ENCODE data around the gene HOXC11. TPM values are rescaled to one million over a fixed set of nuclear protein-coding genes. Genes with fewer than 3 reads are reported as not detected.

The HOXC11 gene
- total and polyA plus RNA-seq, 10 of the 15 experiments (the other 5 are each of a cell fraction or from before 2014, with no cell fraction given): not detected

DNA sequence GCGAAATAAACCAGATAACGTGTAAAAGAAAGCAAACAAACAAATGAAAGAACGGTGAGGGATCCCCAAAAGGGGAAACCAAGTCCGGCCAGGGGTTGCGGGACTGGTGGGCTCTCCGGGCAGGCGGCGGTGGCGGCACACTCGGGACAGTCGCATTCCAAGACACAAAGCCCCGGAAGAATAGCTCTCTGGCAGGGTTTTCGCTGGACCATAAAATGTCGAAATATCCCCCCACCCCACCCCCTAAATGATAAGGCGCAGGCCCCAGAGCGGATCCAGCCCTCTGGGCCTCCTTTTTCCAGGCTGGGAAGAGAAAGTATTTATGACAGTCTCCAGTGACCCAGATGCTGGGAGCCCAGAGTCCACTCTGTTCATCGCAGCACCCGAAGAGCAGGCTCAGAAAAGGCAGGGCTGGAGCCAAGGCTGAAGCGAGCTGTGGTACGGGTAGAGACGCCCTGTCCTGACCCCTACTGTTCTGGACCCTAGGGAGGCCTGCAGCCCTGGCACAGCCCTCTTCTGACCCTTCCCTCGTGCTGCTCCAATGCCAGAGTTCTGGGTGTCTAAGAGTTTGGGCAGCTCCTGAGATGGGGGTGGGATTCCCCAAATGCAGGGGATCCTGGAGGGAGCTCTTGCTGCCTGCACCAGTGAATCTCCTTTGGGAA lies 33.8 kb downstream of the HOXC11 start:
- 10% methylated on average over 22 of the region's 22 CpGs for WGBS (ENCODE audit: insufficient coverage, insufficient replicate concordance, low lambda C conversion rate, missing lambda C conversion rate)
- in situ Hi-C loops (cut with MboI) (no loop called here), intact Hi-C loops (cut with micrococcal nuclease; ENCODE audit: unreplicated experiment) (loop anchor here (1.0 to 10.0 kb wide), 6 partner anchors 15 to 368 kb away; no protein-coding TSS in a partner anchor)
- Histone ChIP-seq H3K36me3 (ENCODE audit: control insufficient read depth in 2 of 2, insufficient read depth in 2 of 2, low read length in 1 of 2) (no peaks in the 10 kb centered on the region), H3K27ac (ENCODE audit: control insufficient read depth, insufficient read depth) (no peak overlapping the region), H4K20me1 (ENCODE audit: control insufficient read depth, insufficient read depth) (no peaks in the 10 kb centered on the region), H2AFZ (ENCODE audit: control insufficient read depth, low read depth, low read length) (no peak overlapping the region), H3K9me3 (replicated peaks; ENCODE audit: control insufficient read depth, insufficient read depth, low read length) (no peaks in the 10 kb centered on the region), H3K4me3 (no peak overlapping the region), H3K4me2 (ENCODE audit: control insufficient read depth, insufficient read depth) (peak overlapping the region; percentile 94), H3K4me1 (ENCODE audit: control insufficient read depth, insufficient read depth, low read length) (peaks cover 6% of the 10 kb centered on the region), H3K27me3 (replicated peaks in 1 of 2; ENCODE audit: control insufficient read depth in 2 of 2, insufficient read depth in 2 of 2, low read length in 1 of 2) (peaks cover 32 to 35% of the 10 kb centered on the region in 2 experiments), H3K9ac (ENCODE audit: control insufficient read depth, insufficient read depth, low read length) (no peak overlapping the region), H3K79me2 (ENCODE audit: control insufficient read depth, insufficient read depth, low read length) (no peaks in the 10 kb centered on the region)
- POLR2A ChIA-PET: interaction anchor here (1.6 to 2.4 kb wide), 2 partner anchors 11 to 18 kb away, joined by 3 to 9 read pairs; no protein-coding TSS in a partner anchor
- TF ChIP-seq IKZF2 (IDR thresholded peaks at IDR 0.05) (0 out of 4 replicates have a peak, but pooled peaks of 1 of the 2 experiments have one; percentile 13), SRF (IDR thresholded peaks at IDR 0.05; ENCODE audit: low read depth in 2 of 2, low read length in 2 of 2) (no peak), MTA2 (IDR thresholded peaks at IDR 0.05; ENCODE audit: low read depth) (0 out of 2 replicates have a peak, but pooled peaks have one; percentile 26)
- DNase-seq (ENCODE audit: low read depth, low spot score): no peak
- SMC1A ChIA-PET (ENCODE audit: uncharacterized antibody, unreplicated experiment): interaction anchor here (0.6 to 3.4 kb wide), 14 partner anchors 11 to 210 kb away, joined by 3 to 37 read pairs (median 6); partner anchors contain the start of genes HOXC4, HOXC5 and SMUG1
- FAIRE-seq: no peak
- BruUV-seq (replicated peaks): no TSS peak
- RAD21 ChIA-PET (ENCODE audit: unreplicated experiment): interaction anchor here (0.6 to 4.5 kb wide), 15 partner anchors 11 to 619 kb away, joined by 3 to 38 read pairs (median 12); partner anchors contain the start of genes HOXC5, HOXC6 and SMUG1
- ATAC-seq: peak; percentile 22
- CTCF ChIA-PET: interaction anchor here (0.6 to 6.1 kb wide), 18 partner anchors 9 to 607 kb away, joined by 3 to 105 read pairs (median 15); partner anchors contain the start of genes HOXC10, HOXC5, HOXC6 and SMUG1

DNA sequence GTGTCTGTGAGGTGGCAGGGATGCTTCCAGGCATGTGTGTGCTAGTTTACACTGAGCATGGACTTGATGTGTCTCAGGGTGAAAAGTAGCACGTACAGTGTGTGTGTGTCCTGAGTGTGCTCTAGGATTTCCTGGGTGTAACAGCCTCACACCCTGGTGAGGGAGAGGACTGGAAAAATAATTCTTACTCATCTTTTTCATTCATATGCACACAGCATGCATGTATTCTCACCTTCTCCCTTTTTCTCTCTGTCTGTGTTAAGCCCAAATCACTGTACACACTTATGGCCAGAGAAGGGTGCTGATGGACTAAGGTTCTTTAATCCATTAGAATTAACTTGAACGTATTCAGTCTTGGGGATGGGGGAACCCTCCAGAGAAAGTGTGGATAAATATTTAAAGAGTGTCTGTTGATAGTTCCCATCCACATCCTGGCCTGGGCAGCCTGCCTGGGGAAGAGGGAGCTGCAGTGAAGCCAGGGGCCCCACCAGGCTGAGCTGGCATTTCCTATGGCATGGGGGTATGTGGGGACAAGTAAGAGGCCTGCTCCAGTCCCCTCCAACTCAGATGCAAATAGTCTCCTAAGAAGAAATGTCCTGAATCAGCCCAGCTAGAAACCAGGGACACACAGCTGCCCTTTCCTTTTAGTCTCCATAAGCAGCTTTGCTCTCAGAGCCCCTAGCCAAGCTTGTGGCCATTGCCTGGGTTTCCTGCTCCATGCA lies 34.8 kb downstream of the HOXC11 start:
- FAIRE-seq (no peak), ATAC-seq (no peak), DNase-seq (ENCODE audit: low read depth, low spot score) (no peak)
- Histone ChIP-seq H3K4me2 (ENCODE audit: control insufficient read depth, insufficient read depth) (no peak overlapping the region), H3K9ac (ENCODE audit: control insufficient read depth, insufficient read depth, low read length) (no peak overlapping the region), H3K27me3 (replicated peaks in 1 of 2; ENCODE audit: control insufficient read depth in 2 of 2, insufficient read depth in 2 of 2, low read length in 1 of 2) (peaks cover 32% of the 10 kb centered on the region in 2 experiments), H3K9me3 (replicated peaks; ENCODE audit: control insufficient read depth, insufficient read depth, low read length) (no peaks in the 10 kb centered on the region), H3K36me3 (ENCODE audit: control insufficient read depth in 2 of 2, insufficient read depth in 2 of 2, low read length in 1 of 2) (no peaks in the 10 kb centered on the region), H3K27ac (ENCODE audit: control insufficient read depth, insufficient read depth) (no peak overlapping the region), H3K4me1 (ENCODE audit: control insufficient read depth, insufficient read depth, low read length) (peaks cover 6% of the 10 kb centered on the region), H2AFZ (ENCODE audit: control insufficient read depth, low read depth, low read length) (no peak overlapping the region), H3K4me3 (no peak overlapping the region), H4K20me1 (ENCODE audit: control insufficient read depth, insufficient read depth) (no peaks in the 10 kb centered on the region), H3K79me2 (ENCODE audit: control insufficient read depth, insufficient read depth, low read length) (no peaks in the 10 kb centered on the region)
- ChIA-PET CTCF (interaction anchor here (1.1 to 6.1 kb wide), 11 partner anchors 9 to 208 kb away, joined by 3 to 105 read pairs (median 19); partner anchors contain the start of genes HOXC5, HOXC6 and SMUG1), RAD21 (ENCODE audit: unreplicated experiment) (interaction anchor here (1.1 to 4.5 kb wide), 10 partner anchors 10 to 199 kb away, joined by 3 to 38 read pairs (median 5); partner anchors contain the start of genes HOXC10, HOXC5 and HOXC6), SMC1A (ENCODE audit: uncharacterized antibody, unreplicated experiment) (interaction anchor here (0.8 to 3.4 kb wide), 10 partner anchors 8 to 194 kb away, joined by 3 to 37 read pairs (median 6); partner anchors contain the start of genes HOXC4, HOXC5, HOXC9 and SMUG1), POLR2A (no interaction called here)
- intact Hi-C loops (cut with micrococcal nuclease; ENCODE audit: unreplicated experiment) (loop anchor here (10.0 kb wide), 1 partner anchor 367 kb away; no protein-coding TSS in a partner anchor), in situ Hi-C loops (cut with MboI) (no loop called here)
- no TSS peak for BruUV-seq (replicated peaks)
- WGBS (ENCODE audit: insufficient coverage, insufficient replicate concordance, low lambda C conversion rate, missing lambda C conversion rate): 42% methylated on average over 2 of the region's 2 CpGs
- TF ChIP-seq PAX8 (IDR thresholded peaks at IDR 0.05): no peak
- TF ChIP-seq RB1 (IDR thresholded peaks at IDR 0.05; ENCODE audit: borderline replicate concordance): no peak
- TF ChIP-seq, protein P1, sequence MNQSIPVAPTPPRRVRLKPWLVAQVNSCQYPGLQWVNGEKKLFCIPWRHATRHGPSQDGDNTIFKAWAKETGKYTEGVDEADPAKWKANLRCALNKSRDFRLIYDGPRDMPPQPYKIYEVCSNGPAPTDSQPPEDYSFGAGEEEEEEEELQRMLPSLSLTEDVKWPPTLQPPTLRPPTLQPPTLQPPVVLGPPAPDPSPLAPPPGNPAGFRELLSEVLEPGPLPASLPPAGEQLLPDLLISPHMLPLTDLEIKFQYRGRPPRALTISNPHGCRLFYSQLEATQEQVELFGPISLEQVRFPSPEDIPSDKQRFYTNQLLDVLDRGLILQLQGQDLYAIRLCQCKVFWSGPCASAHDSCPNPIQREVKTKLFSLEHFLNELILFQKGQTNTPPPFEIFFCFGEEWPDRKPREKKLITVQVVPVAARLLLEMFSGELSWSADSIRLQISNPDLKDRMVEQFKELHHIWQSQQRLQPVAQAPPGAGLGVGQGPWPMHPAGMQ (IDR thresholded peaks at IDR 0.05; ENCODE audit: borderline replicate concordance): no peak
- TF ChIP-seq WRNIP1 (IDR thresholded peaks at IDR 0.05; ENCODE audit: borderline replicate concordance, low read depth, low read length): no peak
- TF ChIP-seq CREB1 (IDR thresholded peaks at IDR 0.05; ENCODE audit: low read depth): no peak
- no peak for TF ChIP-seq TBL1XR1 (IDR thresholded peaks at IDR 0.05; ENCODE audit: low read depth, low read length)
- TF ChIP-seq MYC (IDR thresholded peaks at IDR 0.05; ENCODE audit: insufficient read depth, insufficient read length, insufficient replicate concordance, low read length, severe bottlenecking): no peak
- TF ChIP-seq ETV6 (conservative IDR thresholded peaks at IDR 0.05 in 1 of 2, IDR thresholded peaks at IDR 0.05 in 1 of 2; ENCODE audit: borderline replicate concordance in 1 of 2, low read depth in 1 of 2): no peak
- no peak for TF ChIP-seq MYB (IDR thresholded peaks at IDR 0.05; ENCODE audit: borderline replicate concordance, low read depth, low read length)

Data from GM12878 (cell line).